HG02943 (cell line): ENCODE results near the gene KIF5C.

Experiments
- ATAC-seq: cut with Tn5 transposase; IDR thresholded peaks from one replicate; pipeline ENCODE4 v1.9.1; 2021; ENCODE audit warnings: mild to moderate bottlenecking, low read depth, moderate library complexity; ENCODE audit not compliant: unreplicated experiment

KIF5C gene

DNA sequence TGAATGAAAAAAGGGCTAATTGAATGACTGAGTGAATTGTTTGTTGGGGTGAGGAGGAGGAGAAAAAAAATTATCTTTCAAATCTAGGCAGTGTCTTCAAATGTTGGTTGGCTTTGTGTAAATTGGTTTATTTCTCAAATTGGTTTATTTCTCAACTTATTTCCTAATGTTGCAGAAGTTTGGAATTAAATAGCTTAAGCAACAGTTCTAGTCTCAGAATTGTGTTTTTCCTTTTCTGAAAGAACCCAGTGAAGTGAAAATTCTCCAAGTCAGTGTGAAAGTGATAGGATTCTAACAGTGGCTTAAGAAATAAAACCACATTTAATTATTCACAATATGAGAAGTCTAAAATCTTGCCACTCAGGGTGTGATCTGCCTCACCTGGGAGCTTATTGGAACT is 108.9 kb downstream of the KIF5C start:
- ATAC-seq: no peak

DNA sequence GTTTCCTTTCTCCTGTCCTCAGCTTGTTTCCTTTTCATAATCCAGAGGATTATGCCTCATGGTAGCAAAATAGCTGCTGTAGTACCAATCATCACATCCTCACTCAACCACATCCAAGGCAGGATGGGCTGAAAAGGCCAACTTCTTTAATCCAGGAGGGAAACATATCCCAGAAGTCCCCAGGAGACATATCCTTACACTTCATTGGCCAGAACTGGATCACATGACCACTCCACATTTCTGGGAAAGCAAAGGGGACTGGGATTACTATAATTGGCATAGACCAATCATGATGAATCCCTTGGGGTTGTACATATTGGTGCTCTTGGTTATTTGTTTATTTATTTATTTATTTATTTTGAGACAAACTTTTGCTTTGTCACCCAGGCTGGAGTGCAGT is 109.4 kb downstream of the KIF5C start:
- no peak for ATAC-seq

DNA sequence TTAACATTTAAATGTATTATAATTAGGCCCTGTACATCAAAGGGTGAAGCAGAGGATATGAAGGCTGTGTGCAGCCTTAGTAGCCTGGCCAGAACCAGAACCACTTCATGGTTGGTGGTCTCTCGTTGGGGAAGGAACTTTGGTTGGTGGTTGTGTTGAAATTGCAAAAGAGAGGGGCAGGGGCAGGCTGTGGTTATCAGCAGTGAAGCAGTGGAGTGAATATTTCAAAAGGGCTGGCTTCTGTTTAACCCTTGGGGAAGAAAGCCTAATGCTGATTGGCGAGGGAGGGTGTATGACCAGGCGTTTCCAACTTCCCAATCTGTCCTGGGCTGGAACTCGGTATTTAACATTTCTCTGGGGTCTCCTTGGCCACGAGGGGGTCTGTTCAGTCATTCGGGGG is 112.3 kb downstream of the KIF5C start:
- ATAC-seq: no peak

- no peak for ATAC-seq
These were observed 113.3 kb downstream of the KIF5C start for GRCh38 chr2:148988337-148988736.

DNA sequence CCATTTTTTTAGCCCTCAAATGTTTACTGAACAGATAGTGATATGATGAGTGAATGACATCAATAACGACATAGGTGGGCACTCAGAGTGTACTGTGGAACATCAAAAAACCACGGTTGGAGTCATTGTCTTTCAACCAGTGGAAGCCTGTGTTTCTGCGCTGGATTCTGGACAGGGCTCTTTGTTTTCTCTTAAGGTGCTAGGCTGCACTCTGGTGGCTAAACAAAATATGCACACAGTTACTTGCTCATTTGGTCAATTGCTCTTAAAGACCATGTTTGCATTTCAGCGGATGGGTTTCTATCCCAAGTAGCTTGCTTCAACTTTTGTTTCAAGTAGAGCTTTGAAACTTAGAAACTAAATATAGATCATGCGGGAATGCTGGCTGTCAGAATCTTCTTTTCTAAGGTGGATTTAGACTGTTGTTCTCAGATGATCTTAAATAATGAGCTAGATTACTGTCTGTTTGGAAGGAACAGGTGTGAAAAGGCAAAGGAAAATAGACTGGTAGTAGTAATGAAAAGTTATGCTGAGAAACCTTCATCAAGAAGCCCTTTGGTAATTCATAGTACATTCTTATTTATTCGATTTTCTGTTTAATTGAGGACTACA is 115.0 kb downstream of the KIF5C start:
- ATAC-seq: no peak

- ATAC-seq: no peak
These were observed 115.9 kb downstream of the KIF5C start for GRCh38 chr2:148990968-148991367.

- ATAC-seq: no peak
These were observed 117.4 kb downstream of the KIF5C start for GRCh38 chr2:148992448-148992847.

- ATAC-seq: no peak
These were observed 118.3 kb downstream of the KIF5C start for GRCh38 chr2:148993351-148993750.

- no peak for ATAC-seq
These were observed 119.3 kb downstream of the KIF5C start for GRCh38 chr2:148994341-148994740.

DNA sequence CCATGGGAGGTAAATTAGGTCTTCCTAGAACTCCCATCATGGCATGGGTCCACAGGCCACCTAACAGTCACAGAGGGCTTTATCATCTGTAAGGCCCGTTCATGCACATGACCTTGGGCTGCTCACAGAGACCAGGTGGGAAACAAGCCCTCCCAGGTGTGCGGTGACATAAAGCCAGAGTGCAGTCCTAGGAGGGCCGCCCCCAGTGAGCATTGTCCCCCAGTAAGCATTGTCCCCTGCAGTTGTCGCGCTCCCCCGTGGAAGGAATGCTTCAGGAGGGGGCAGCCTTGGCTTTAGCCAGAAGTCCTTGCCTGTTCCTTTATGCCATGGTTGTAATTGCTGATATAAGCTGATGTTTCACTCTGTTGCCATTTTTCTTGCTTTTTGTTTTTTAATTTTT is 121.8 kb downstream of the KIF5C start:
- no peak for ATAC-seq

DNA sequence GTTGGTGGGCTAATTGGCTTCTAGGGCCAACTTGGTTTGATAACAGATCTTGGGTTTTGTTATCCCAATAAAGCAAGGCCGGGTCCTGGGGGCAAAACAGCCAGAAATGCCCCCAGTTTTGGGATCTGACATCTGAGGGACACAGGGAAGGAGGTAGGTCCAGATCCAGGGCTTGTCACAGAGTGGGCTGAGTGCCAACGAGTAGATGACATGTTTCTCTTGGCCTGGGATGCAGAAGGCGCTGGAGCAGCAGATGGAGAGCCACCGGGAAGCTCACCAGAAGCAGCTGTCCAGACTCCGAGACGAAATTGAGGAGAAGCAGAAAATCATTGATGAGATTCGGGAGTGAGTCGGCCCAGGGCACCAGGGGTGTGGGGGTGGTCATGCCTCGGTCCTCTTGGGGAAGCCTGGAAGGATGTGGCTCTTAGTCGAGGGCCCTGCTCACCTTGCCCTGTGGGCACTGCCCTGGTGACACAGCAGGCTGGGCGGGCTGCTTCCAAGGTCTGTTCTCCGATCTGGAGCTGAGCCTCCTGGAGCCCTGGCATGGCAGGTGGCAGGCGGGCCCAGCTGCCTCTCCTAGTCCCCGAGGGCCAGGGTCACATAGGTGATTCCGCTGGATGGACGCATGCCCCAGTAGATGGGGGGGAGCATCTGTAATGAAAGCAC is 123.3 kb downstream of the KIF5C start:
- ATAC-seq: no peak

DNA sequence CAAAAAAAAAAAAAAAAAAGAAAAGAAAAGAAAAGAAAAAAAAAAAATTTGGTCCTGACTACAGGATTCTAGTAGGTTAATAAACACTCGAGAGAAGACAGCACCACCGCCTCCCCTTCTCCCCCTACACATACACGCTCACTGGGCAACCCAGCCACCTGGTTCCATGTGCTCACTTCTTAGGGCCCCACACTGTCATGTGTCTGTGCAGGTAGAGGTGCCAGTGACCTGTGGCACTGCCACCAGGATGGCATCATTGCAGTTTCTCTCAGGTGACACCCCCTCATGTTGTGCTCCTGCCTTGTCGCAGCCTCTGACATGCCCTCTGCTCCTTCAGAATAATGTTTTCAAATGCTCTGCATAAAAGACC is 123.8 kb downstream of the KIF5C start:
- ATAC-seq: no peak

DNA sequence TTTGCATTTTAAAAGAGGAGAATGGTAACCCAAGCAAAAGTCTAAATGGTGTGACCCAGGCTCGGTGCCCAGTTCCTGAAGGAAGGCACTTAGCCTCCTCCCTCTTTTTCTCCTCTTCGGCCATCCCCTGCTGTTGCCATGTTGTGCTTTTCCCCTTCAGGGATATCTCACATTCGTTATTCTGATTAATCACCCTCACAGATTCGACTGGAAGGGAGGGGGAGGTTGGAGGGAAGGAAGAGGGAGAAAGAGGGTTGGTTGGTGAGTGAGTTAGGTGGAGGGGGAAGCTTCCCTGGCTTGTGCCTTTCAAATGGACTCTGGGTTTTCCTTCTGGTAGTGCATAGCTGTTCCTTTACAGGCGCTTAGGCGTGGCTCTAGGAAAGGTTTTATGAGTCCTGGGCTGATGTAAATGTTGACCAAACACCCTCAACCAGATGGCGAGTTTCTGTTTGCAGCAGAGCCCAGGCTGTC is 124.5 kb downstream of the KIF5C start:
- ATAC-seq: no peak

DNA sequence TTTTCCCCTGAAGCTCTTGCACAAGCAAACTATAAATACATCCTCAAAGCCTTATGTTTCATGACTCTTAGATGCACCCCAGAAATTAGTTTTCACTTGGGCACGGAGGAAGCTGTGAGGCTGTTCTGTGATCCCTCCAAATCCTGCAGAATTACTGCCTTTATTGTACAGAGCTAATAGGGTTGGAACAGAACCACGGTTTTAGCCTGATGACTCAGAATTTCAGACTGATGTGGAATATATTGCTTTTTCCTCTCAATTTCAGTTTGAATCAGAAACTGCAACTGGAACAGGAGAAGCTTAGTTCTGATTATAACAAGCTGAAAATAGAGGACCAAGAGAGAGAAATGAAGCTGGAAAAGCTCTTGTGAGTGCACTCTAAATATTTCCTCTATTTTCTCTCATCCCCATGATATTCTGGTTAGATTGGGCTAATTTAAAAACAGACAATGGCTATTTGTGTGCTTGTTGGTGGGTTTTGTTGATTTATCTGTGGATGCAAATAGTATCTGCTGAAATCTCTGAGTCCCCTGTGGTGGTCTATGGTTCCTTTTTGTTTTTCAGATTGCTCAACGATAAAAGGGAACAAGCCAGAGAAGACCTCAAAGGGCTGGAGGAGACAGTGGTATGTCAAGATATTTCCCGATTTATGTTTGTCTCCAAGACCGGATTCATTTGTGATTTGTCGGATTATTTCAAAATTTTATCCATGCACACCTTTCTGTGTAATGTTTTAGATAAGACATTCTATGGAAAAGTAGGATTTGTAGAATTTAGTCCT is 125.3 kb downstream of the KIF5C start:
- no peak for ATAC-seq

- no peak for ATAC-seq
These were observed 126.5 kb downstream of the KIF5C start for GRCh38 chr2:149001496-149001895.

GRCh38 chr2:149002378-149002890 is 127.4 kb downstream of the KIF5C start:
- ATAC-seq: no peak

DNA sequence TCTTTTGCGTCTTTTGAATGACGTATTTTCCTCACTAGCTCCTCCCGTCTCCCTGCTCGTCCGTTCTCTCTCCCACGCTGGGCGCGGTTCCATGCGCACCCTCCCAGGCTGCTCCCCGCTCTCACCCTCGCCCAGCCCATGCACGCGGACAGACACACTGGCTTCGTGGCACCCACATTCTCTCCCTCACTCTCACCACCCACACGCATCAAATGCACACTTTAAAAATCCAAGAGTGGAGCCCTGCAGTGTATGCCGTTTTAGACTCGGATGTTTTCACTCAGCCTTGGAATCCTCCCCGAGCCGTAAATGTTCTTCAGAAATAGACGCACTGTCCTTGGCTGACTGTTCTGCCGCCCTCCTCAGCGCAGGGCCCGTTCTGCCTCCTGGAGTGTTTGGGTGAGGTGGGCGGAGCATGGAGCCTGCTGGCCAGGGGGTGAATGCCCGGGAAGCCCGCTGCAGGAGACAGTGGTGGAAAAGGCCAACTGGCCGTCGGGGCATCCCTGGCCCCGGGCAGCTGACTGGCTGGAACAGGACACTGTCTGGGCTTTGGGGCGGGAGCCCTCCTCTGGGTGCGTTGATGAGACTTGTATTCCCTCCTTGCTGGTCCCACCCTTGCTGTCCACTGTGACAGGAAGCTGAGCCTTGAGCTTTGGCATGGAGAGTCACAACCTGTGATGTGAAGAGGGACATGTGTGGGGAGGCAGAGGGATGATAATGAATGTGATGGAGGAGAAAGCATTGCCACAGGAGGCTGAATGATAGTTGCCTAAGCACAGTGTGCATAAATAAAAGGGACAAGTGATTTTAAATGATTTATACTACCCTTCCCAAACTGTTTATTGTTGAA is 128.1 kb downstream of the KIF5C start:
- no peak for ATAC-seq

- no peak for ATAC-seq
These were observed 129.8 kb downstream of the KIF5C start for GRCh38 chr2:149004836-149005235.

GRCh38 chr2:149005471-149006077 is 130.5 kb downstream of the KIF5C start:
- no peak for ATAC-seq

DNA sequence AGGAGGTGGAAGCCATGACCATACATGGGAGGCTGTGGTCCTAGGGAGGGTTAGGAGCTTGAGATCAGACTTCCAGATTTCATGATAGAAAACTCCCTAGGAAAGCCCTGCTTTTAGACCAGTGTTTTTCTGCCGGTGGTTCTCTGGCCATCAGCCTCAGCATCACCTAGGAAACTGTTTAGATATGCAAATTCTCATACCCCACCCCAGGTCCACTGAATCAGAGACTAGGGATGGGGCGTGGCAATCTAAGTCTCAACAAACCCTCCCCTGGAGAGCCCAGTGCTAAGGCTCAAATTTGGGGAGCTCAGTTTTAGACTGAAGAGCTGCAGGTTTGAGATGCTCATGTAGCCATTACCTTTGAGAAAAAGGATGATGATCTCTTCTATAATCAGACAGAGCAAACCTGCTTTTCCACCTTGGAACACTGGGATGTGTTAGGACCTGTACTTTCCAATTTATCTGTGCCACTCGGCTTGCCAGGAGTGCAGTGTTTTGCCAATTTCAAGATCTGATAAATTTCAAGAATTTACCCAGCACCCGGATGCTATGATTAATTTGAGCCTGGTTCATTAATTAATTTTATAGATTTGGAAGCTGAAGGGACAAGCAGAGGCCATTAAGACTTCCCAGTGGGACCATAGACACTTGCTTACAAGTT is 132.0 kb downstream of the KIF5C start:
- no peak for ATAC-seq
